ENCODE results near the gene ALDH1A3.

DNA sequence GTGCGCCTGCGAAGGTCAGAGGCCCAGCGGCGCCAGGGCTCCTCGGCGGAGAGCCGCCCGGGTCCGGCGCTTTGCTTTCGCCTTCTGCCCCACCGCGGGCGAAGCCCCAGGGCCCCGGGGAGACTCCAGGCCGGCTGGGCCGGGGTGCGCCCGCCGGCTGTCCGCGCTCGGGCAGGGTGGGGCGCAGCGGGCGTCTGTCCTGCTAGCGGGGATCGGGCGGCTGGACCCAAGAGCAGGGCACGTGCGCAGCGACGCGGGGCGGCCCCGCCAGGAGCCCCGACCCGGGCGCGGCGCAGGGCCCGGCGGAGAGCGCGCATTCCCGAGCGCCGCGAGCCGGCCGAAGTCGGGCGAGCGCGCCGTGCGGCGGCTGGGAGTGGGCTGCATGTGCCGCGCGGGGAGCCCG, 569 bp upstream of the ALDH1A3 start:
- TF ChIP-seq, protein P1, sequence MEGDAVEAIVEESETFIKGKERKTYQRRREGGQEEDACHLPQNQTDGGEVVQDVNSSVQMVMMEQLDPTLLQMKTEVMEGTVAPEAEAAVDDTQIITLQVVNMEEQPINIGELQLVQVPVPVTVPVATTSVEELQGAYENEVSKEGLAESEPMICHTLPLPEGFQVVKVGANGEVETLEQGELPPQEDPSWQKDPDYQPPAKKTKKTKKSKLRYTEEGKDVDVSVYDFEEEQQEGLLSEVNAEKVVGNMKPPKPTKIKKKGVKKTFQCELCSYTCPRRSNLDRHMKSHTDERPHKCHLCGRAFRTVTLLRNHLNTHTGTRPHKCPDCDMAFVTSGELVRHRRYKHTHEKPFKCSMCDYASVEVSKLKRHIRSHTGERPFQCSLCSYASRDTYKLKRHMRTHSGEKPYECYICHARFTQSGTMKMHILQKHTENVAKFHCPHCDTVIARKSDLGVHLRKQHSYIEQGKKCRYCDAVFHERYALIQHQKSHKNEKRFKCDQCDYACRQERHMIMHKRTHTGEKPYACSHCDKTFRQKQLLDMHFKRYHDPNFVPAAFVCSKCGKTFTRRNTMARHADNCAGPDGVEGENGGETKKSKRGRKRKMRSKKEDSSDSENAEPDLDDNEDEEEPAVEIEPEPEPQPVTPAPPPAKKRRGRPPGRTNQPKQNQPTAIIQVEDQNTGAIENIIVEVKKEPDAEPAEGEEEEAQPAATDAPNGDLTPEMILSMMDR (IDR thresholded peaks at IDR 0.05): no peak
- TF ChIP-seq EZH2 (IDR thresholded peaks at IDR 0.05; ENCODE audit: borderline replicate concordance, insufficient read depth, low read depth, low read length, poor library complexity, severe bottlenecking): no peak

Measured in B cell (primary cell).